IMR-90 (cell line): ENCODE results near the gene ARMH3.

Experiments used
- CEBPB ChIP-seq: IDR thresholded peaks from 2 replicates; pipeline ENCODE4 v1.6.1; 2012; ENCODE audit warnings: low read depth, low read length, improper control_type of control experiment
- CTCF ChIP-seq: conservative IDR thresholded peaks from 2 replicates; pipeline ENCODE4 v1.5.1; 2012; ENCODE audit warnings: mild to moderate bottlenecking, low read depth, low read length, improper control_type of control experiment
- FOS ChIP-seq: fragments of 150-350 bp; IDR thresholded peaks from 2 replicates; pipeline ENCODE4 v1.6.1; 2016; ENCODE audit warnings: low read depth, low read length
- MAFK ChIP-seq: IDR thresholded peaks from 2 replicates; pipeline ENCODE4 v1.6.1; 2012; ENCODE audit warnings: low read depth, low read length, improper control_type of control experiment
- MAZ ChIP-seq: IDR thresholded peaks from 2 replicates; pipeline ENCODE4 v1.6.1; 2012; ENCODE audit warnings: low read depth, mild to moderate bottlenecking, low read length, improper control_type of control experiment, moderate library complexity, borderline replicate concordance
- POLR2A ChIP-seq: IDR thresholded peaks from 2 replicates; pipeline ENCODE4 v1.6.1; 2012; ENCODE audit warnings: mild to moderate bottlenecking, low read depth, low read length
- RAD21 ChIP-seq: IDR thresholded peaks from 2 replicates; pipeline ENCODE4 v1.6.1; 2012; ENCODE audit warnings: low read length, improper control_type of control experiment
- RCOR1 ChIP-seq: IDR thresholded peaks from 2 replicates; pipeline ENCODE4 v1.6.1; 2012; ENCODE audit warnings: mild to moderate bottlenecking, low read length, improper control_type of control experiment; ENCODE audit not compliant: insufficient replicate concordance
- RFX5 ChIP-seq: IDR thresholded peaks from 2 replicates; pipeline ENCODE4 v1.8.0; 2012; ENCODE audit warnings: low read depth, mild to moderate bottlenecking, low read length, moderate library complexity
- SMC3 ChIP-seq: fragments of 150-350 bp; IDR thresholded peaks from 2 replicates; pipeline ENCODE4 v1.6.1; 2016; ENCODE audit warnings: low read depth, mild to moderate bottlenecking, antibody characterized with exemption, low read length, moderate library complexity
- USF2 ChIP-seq: fragments of 150-350 bp; IDR thresholded peaks from 2 replicates; pipeline ENCODE4 v1.6.1; 2017; ENCODE audit warnings: mild to moderate bottlenecking, antibody characterized with exemption, low read length, low read depth

- TF ChIP-seq CTCF (no peak), RFX5 (no peak), POLR2A (no peak), USF2 (no peak), RAD21 (no peak), SMC3 (no peak), MAZ (no peak), MAFK (no peak), CEBPB (no peak), FOS (no peak), RCOR1 (no peak)
These were observed 229.0 kb downstream of the ARMH3 start for GRCh38 chr10:101826852-101827434.
